ENCODE data around the gene ACAA1.

ACAA1 gene

DNA sequence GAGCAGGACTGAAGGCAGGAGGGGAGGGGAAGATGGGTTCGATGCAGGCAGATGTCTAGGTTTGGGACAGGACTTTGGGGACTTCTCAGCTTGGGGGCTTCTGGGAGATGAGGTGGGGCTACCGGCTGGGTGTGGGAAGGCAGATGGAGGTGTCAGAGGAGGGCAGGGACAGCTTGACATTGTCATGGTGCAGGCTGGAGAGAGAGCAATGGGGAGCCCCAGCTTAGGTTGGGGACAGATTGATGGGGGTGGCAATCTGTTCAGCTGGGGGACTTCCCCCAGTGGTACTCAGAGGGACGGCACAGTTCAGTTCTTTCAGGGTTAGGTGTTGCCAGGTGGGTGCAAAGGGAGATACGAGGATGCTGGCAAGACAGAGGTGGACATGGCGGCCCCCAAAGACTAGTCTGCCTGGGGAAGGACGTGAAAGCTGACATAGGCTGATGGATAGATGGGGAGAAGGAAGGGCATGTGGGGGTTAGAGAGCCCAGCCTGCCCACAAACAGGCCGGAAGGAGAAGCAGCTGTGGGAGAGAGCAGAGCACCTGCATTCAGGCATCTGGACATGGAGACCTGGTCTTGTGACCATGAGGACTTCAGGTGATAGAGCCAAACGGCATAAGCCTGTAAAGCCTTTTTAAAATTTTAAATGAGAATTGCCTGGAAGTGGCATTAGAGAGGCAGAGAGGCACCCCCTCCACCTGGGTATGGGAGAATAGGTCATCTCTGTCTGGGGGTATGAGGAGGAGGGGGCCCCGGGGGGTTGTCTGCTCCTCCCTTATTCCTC, 21.1 kb downstream of the ACAA1 start:
- no peak overlapping the region for H3K4me3 ChIP-seq (ENCODE audit: low read depth, low read length)
- in situ Hi-C loops (cut with HindIII; ENCODE audit: low sequenced_read_pairs): no loop called here
- no peak for DNase-seq (ENCODE audit: low read depth, low spot score)
- TF ChIP-seq CTCF (IDR thresholded peaks at IDR 0.05; ENCODE audit: low read depth, low read length): no peak

DNA sequence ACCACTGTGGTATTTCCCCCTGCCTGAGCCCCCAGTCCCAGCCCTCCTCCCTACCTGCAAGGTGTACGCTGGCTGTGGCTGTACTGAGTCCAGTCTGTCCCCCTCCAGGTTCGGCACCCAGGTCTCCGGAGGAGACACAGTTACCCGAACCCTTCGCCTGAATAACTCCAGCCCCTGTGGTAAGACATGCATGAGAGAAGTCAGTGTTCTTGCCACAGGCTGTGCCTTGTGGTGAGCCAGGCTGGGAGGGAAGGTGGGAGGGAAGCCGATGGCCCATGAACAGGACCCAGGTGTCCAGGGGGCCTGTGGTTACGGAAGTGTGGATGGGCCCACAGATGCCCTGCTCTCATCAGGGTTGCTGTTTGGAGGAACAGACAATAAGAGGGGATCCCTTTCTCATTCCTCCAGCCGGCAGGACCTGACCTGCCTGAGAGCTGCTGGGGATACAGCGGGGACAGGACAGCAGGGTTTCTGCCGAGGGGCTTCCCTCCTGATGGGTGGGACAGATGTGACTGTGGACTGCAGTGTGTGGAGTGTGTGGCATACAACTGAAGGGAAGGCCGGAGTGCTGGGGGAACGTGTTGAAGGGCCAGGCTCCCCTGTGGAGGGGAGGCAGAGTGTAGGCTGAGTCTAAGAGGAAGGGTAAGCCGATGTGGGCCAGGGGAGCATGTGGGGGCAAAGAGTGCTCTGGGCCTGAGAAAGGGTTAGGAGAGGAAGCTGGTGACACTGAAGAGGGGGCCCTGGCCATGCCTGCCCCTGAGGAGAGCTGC, 21.9 kb downstream of the ACAA1 start:
- H3K4me3 ChIP-seq (ENCODE audit: low read depth, low read length): no peak overlapping the region
- in situ Hi-C loops (cut with HindIII; ENCODE audit: low sequenced_read_pairs): no loop called here
- no peak for DNase-seq (ENCODE audit: low read depth, low spot score)
- TF ChIP-seq CTCF (IDR thresholded peaks at IDR 0.05; ENCODE audit: low read depth, low read length): no peak

GRCh38 chr3:38114052-38114874, 22.7 kb downstream of the ACAA1 start:
- in situ Hi-C loops (cut with HindIII; ENCODE audit: low sequenced_read_pairs): no loop called here
- H3K4me3 ChIP-seq (ENCODE audit: low read depth, low read length): no peak overlapping the region
- no peak for DNase-seq (ENCODE audit: low read depth, low spot score)
- TF ChIP-seq CTCF (IDR thresholded peaks at IDR 0.05; ENCODE audit: low read depth, low read length): no peak

GRCh38 chr3:38112378-38112761, 24.6 kb downstream of the ACAA1 start:
- no peak for TF ChIP-seq CTCF (IDR thresholded peaks at IDR 0.05; ENCODE audit: low read depth, low read length)
- in situ Hi-C loops (cut with HindIII; ENCODE audit: low sequenced_read_pairs): no loop called here
- H3K4me3 ChIP-seq (ENCODE audit: low read depth, low read length): no peak overlapping the region
- DNase-seq (ENCODE audit: low read depth, low spot score): no peak

GRCh38 chr3:38111696-38112377, 25.1 kb downstream of the ACAA1 start:
- TF ChIP-seq CTCF (IDR thresholded peaks at IDR 0.05; ENCODE audit: low read depth, low read length): no peak
- in situ Hi-C loops (cut with HindIII; ENCODE audit: low sequenced_read_pairs): no loop called here
- H3K4me3 ChIP-seq (ENCODE audit: low read depth, low read length): no peak overlapping the region
- no peak for DNase-seq (ENCODE audit: low read depth, low spot score)

DNA sequence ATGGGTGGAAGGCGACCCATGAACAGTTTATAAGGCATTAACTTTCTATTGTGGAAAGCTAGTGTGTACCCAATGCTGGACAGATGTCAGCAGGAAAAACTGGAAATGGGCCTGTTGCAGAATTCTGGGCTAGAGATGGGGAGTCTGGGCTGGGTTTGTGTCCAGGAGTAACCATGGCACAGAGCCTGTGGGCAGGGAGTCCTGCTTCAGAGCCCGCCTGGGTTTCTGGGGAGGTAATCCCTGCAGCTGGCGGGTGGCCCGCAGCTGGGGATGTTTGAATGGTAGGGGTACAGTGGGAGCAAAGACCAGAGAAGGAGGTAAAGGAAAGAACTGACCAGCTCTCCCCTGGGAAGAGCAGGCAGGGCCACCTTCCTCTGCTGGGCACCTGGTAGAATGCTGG, 25.7 kb downstream of the ACAA1 start:
- TF ChIP-seq CTCF (IDR thresholded peaks at IDR 0.05; ENCODE audit: low read depth, low read length): no peak
- in situ Hi-C loops (cut with HindIII; ENCODE audit: low sequenced_read_pairs): no loop called here
- no peak for DNase-seq (ENCODE audit: low read depth, low spot score)
- H3K4me3 ChIP-seq (ENCODE audit: low read depth, low read length): no peak overlapping the region

All from astrocyte of the spinal cord (primary cell).